Mammary epithelial cell (primary cell): ENCODE data around the gene SCN1B.

Experiments used
- EZH2 ChIP-seq: IDR thresholded peaks from 2 replicates; pipeline ENCODE4 v1.6.1; 2012; ENCODE audit warnings: low read length, inconsistent platforms, borderline replicate concordance
- TF ChIP-seq, protein P1 (sequence below), 2 donors: IDR thresholded peaks in 1 of 2; conservative IDR thresholded peaks in 1 of 2; 2 replicates each; pipeline ENCODE4 v1.5.1; 2011 to 2012; ENCODE audit warnings: inconsistent platforms in 2 of 2, low read length in 2 of 2, mild to moderate bottlenecking in 2 of 2, control low read depth in 1 of 2, low read depth in 1 of 2; ENCODE audit not compliant: insufficient read depth in 1 of 2; ENCODE audit errors: extremely low read depth in 1 of 2

DNA sequence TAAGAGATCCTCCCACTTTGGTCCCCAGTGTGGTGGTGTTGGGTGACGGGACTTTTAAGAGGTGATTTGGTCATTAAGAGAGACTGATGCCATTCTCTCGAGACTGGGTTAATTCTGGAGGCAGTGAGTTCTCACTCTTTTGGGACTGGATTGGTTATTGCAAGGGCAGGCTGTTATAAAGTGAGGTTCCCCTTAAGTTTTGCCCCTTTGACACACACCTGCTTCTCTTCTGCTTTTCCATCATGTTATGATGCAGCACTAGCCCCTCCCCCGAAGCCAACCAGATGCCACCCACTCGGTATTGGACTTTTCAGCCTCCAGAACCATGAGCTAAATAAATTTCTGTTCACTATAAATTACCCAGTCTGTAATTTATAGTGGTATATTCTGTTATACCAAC, 46.5 kb upstream of the SCN1B start:
- no peak for TF ChIP-seq EZH2
- TF ChIP-seq, protein P1, sequence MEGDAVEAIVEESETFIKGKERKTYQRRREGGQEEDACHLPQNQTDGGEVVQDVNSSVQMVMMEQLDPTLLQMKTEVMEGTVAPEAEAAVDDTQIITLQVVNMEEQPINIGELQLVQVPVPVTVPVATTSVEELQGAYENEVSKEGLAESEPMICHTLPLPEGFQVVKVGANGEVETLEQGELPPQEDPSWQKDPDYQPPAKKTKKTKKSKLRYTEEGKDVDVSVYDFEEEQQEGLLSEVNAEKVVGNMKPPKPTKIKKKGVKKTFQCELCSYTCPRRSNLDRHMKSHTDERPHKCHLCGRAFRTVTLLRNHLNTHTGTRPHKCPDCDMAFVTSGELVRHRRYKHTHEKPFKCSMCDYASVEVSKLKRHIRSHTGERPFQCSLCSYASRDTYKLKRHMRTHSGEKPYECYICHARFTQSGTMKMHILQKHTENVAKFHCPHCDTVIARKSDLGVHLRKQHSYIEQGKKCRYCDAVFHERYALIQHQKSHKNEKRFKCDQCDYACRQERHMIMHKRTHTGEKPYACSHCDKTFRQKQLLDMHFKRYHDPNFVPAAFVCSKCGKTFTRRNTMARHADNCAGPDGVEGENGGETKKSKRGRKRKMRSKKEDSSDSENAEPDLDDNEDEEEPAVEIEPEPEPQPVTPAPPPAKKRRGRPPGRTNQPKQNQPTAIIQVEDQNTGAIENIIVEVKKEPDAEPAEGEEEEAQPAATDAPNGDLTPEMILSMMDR (conservative IDR thresholded peaks at IDR 0.05 in 1 of 2, IDR thresholded peaks at IDR 0.05 in 1 of 2; ENCODE audit: extremely low read depth in 1 of 2, insufficient read depth in 1 of 2, low read depth in 1 of 2, low read length in 2 of 2): no peak
